ENCODE data around the gene MYOF.
"Not testable (repeated sequence)": the region's sequence is repeated elsewhere in the genome, so short reads cannot be mapped to it uniquely, and the experiment has no call there.

Gene MYOF

GRCh38 chr10:93422118-93422517 lies 60.0 kb downstream of the MYOF start:
- no peak for DNase-seq

GRCh38 chr10:93420944-93421825 lies 60.9 kb downstream of the MYOF start:
- no peak for DNase-seq

GRCh38 chr10:93420091-93420490 lies 62.0 kb downstream of the MYOF start:
- DNase-seq, result no peak

DNA sequence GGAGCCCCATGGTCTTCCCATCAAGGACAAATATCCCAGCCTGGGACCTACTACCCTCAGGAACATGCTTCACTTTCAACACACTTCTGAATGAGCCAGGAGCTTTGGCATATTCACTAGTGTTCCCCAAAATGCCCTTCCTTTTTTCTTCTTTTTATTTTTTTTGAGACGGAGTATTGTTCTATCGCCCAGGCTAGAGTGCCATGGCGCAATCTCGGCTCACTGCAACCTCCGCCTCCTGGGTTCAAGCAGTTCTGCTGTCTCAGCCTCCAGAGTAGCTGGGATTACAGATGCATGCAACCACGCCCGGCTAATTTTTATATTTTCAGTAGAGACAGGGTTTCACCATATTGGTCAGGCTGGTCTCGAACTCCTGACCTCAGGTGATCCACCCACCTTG lies 63.1 kb downstream of the MYOF start:
- not testable (repeated sequence) for DNase-seq

- DNase-seq, result no peak
Measured at GRCh38 chr10:93417921-93418320, 64.2 kb downstream of the MYOF start.

DNA sequence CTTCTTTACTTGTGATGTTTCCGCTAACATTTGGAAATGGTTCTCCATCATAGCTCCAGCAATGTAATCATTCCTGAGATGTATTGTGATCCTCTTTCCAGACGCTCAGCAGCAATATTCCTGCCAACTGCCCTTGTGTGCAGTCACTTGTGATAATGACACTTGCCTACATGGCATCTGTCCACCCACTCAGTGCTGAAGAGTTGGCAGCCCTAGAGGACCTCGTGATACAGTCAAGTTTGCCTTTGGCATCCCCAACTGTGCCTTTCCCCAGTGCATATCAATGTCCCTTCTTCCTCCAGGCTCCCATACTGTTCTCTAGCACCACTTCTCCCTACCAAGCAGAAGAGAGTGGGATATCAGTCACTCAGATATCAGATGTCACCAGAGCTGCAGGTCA lies 64.9 kb downstream of the MYOF start:
- peak in 1 of 2 donors; percentile 36 for DNase-seq

- DNase-seq, result no peak
Measured at GRCh38 chr10:93416824-93417223, 65.3 kb downstream of the MYOF start.

DNA sequence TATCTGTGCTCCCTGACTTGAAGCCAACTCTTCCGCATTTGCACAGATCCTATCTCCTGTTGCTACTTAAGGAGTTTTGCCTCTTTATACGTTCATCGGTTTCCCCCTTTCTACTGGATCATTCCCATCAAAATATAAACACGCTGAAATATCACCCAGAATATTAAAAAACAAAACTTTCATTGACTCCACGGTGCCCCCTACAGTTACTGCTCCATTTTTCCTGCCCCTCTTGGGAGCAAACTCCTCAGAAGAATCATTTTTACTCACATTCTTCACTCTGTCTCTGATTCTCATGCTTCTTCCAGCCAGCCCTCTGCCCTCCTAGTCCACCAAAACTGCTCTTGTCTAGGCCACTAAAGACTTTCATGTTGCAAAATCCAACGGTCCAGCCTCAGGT lies 66.4 kb downstream of the MYOF start:
- no peak for DNase-seq

DNA sequence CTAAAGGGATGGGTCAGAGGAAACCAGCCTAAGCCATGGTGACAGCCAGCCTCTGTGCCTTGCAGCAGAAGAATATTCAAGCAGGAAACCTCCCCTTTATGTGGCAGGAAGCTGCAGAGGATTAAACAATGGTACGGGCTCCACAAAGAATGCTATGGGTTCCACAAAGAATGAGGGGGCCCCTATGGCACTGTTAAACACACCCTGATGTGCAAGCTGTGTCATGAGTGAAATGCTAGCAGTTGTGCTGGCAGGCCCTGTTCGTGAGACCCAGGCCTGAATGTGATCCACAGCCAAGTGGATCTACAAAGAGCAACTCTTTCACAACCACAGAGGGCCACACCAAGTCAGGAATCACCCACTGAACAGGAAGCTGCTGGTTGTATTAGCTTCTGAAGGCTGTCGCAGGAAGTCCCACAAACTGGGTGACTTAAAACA lies 68.9 kb downstream of the MYOF start:
- DNase-seq, result no peak

- no peak for DNase-seq
Measured at GRCh38 chr10:93412801-93413200, 69.3 kb downstream of the MYOF start.

DNA sequence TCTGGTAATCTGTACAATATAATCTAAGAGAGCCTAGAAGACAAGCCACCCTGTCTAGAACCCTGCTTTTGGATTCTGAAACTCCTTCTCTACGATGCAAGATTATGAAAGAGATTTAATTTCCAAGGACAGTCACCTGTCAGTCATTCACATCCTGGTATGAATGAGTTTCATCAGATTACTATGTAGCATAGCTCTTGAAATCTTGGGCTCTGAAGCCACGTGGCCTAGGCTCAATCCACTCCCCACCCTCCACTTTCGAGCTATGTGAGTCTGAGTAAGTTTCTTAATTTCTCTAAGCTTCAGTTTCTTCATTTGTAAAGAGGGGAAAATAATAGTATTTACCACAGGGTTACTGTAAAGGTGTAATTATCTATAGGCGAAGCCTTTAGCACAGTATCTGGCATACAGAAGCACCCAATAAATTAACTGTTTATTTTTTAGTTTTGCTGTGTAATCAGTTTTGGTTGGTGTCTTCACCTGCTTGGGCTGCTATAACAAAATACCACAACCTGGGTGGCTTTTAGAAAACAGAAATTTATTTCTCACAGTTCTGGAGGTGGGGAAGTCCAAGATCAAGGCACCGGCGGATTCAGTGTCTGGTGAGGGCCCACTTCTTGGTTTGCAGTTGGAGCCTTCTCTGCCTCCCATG lies 71.3 kb downstream of the MYOF start:
- no peak for DNase-seq

DNA sequence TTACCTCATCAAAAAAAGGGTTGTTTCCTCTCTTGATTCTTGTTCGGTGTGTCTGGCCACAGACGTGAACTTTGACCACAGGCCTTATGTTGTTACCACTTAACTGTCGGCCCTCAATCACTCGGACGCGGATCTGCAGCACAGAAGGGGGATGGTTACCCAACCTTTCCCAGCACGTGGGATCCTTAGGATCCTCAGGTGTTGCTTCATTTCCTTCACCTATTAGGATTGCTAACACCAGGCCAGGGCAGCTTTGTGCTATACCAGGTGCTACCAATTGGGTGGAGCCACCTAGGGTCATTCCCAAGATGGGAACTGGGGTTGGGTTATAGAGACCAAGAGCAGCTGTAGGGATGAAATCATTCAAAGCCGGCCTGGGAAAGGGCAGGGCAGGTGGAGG lies 73.4 kb downstream of the MYOF start:
- no peak for DNase-seq

- DNase-seq, result no peak
Measured at GRCh38 chr10:93406364-93407145, 75.6 kb downstream of the MYOF start.

- no peak for DNase-seq
Measured at GRCh38 chr10:93404048-93404354, 78.1 kb downstream of the MYOF start.

DNA sequence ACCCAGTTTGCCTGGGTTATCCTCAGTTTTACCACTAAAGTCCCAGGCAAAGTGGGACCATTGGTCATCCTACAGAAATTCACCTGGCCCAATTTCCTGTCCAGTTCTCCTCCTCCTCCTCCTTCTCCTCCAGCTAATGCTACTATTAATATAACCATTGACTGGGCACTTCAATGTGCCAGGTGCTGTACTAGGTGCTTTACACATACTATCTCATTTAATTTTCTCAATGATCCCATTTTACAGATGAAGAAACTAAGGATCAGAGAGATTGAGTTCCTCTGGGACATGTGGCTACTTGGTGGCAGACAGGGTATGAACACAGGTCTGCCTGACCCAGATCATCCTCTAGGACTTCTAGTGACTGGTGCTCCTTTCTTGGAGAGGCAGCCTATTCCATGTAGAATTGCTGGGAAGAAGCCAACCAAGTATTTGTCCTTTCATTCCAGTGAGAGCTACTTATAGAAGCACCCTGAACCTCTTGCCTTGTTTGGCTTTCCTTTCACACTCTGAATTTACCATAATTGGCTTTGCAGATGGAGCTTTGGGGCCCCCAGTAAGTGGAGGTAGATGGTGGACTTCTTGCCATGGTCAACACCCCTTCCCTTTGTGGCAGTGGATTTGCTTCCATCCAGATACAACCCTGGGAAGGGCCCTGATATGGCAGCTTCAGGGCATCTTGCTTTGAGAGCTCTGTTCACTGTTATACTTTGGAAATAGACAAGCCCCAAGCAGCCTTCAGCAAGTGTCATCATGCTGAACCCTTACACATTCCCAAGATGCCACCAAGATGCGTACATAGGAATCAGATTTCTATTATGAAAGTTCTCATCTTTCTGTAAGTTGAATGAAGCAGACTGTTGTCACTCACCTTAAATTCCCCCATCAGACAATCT lies 78.7 kb downstream of the MYOF start:
- DNase-seq, result no peak

DNA sequence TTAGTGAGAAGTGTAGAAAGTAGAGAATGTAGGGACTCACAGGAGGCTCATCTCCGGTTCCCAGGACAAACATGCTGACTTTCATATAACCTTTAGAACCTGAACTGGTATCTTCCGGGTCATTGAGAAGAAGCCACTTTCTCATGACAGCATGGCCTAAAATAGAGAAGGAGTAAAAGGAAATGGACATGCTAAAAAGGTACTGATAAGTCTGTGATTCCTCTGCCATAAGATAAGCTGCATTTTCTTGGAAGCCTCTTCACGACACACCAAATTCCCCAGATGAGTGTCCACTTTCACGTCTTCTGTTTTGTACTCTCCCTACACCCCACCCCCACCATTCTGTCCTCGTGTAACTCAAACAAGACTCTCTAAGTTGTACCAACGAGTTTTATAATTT lies 79.9 kb downstream of the MYOF start:
- DNase-seq, result no peak

DNA sequence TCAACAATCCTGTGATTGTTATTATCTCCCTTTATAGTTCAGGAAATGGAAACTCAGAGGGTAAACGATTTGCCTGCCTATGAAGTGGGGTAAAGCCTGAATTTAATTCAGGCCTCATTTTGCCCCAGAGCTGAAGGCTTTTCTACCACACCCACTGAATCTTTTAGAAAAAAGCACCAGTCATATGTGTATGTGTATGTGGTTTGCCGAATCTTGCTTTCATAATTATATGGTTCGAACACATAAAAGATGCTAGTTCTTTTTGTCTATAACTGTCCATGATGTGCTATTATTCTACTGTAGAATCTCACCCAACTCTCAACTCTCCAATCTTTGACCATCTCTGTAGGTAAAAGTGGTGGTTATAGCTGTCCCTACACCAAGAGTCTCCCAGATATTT lies 83.6 kb downstream of the MYOF start:
- no peak for DNase-seq

DNA sequence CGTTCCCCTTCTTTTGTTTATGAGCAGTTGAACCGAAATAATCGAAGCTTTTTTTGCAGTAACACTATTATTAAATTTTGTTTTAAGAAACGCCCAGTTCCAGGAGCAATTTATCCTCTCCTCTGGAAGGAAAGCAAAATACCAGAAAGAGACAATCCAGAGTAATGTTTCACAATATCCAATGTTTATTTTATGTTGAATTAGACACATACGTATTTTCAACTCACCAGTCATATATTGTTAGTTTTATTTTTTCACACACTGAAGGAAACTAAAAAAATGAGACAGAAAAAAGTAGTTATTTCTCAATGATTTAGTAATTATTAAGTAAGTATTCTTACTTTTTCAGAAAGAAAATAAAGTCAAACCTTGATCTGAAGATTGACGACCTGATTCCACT lies 85.1 kb downstream of the MYOF start:
- no peak for DNase-seq

- DNase-seq, result no peak
Measured at GRCh38 chr10:93393211-93393610, 88.9 kb downstream of the MYOF start.

- DNase-seq, result no peak
Measured at GRCh38 chr10:93392121-93392520, 90.0 kb downstream of the MYOF start.

GRCh38 chr10:93390306-93391090 lies 91.6 kb downstream of the MYOF start:
- no peak for DNase-seq
